Liver (tissue), 2 donors: Measurements from ENCODE around the gene COPZ1.
"Not testable (repeated sequence)": the region's sequence is repeated elsewhere in the genome, so short reads cannot be mapped to it uniquely, and the experiment has no call there.

Experiments used
- YY1 ChIP-seq: IDR thresholded peaks from 2 replicates; pipeline ENCODE4 v1.6.1; 2016; ENCODE audit warnings: antibody characterized with exemption, mild to moderate bottlenecking
- TF ChIP-seq, protein P1 (sequence below): fragments of 150-350 bp; IDR thresholded peaks from 2 replicates; pipeline ENCODE4 v1.5.1; 2017; ENCODE audit warnings: improper control_type of control experiment, low read depth, low read length; ENCODE audit not compliant: missing input control
- donor health status: healthy.

DNA sequence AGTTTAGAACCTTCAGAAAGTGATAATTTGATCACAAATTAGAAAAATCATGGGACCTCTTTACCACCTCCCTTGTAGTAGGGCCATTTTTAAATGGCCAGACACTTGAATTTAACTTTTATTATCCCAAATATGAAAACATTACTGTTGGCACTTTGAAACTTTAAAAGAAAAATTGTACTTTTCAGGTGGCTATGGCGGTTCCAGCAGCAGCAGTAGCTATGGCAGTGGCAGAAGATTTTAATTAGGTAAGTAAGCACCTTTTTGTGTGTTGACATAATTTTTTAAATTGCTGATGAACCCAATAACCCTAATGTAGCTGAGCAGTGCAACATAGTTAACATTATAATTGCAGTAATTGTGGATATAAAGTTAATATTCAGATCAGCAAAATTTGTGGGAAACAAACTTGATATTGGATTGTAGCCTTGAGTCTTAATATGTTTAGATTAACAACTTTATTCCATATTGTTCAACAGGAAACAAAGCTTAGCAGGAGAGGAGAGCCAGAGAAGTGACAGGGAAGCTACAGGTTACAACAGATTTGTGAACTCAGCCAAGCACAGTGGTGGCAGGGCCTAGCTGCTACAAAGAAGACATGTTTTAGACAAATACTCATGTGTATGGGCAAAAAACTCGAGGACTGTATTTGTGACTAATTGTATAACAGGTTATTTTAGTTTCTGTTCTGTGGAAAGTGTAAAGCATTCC, 40.7 kb upstream of the COPZ1 start:
- TF ChIP-seq, protein P1, sequence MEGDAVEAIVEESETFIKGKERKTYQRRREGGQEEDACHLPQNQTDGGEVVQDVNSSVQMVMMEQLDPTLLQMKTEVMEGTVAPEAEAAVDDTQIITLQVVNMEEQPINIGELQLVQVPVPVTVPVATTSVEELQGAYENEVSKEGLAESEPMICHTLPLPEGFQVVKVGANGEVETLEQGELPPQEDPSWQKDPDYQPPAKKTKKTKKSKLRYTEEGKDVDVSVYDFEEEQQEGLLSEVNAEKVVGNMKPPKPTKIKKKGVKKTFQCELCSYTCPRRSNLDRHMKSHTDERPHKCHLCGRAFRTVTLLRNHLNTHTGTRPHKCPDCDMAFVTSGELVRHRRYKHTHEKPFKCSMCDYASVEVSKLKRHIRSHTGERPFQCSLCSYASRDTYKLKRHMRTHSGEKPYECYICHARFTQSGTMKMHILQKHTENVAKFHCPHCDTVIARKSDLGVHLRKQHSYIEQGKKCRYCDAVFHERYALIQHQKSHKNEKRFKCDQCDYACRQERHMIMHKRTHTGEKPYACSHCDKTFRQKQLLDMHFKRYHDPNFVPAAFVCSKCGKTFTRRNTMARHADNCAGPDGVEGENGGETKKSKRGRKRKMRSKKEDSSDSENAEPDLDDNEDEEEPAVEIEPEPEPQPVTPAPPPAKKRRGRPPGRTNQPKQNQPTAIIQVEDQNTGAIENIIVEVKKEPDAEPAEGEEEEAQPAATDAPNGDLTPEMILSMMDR, result not testable (repeated sequence)
- TF ChIP-seq YY1, result not testable (repeated sequence)
